Mucosa of rectum (tissue), 2 donors: ENCODE results near the gene DIAPH3.

Experiments used
- H3K27ac ChIP-seq, 2 donors: one replicate each; pipeline ENCODE4 v1.7.0; 2013; ENCODE audit warnings: inconsistent platforms in 2 of 2, low read depth in 2 of 2, low read length in 2 of 2
- H3K27me3 ChIP-seq, 2 donors: one replicate each; pipeline ENCODE4 v1.7.0; 2013; ENCODE audit warnings: low read length in 2 of 2; ENCODE audit not compliant: control insufficient read depth in 2 of 2, insufficient read depth in 2 of 2
- H3K36me3 ChIP-seq, 2 donors: one replicate each; pipeline ENCODE4 v1.7.0; 2013; ENCODE audit warnings: low read length in 2 of 2; ENCODE audit not compliant: control insufficient read depth in 2 of 2, insufficient read depth in 2 of 2
- H3K4me1 ChIP-seq, 2 donors: one replicate each; pipeline ENCODE4 v1.7.0; 2013; ENCODE audit warnings: low read length in 2 of 2, mild to moderate bottlenecking in 1 of 2; ENCODE audit not compliant: control insufficient read depth in 2 of 2, insufficient read depth in 2 of 2
- H3K4me3 ChIP-seq, 2 donors: one replicate each; pipeline ENCODE4 v1.7.0; 2013; ENCODE audit warnings: low read length in 2 of 2
- H3K9ac ChIP-seq, 2 donors: one replicate each; pipeline ENCODE4 v1.7.0; 2013; ENCODE audit warnings: low read length in 2 of 2, low read depth in 1 of 2, mild to moderate bottlenecking in 1 of 2
- H3K9me3 ChIP-seq, 2 donors: one replicate each; pipeline ENCODE4 v1.7.0; 2013; ENCODE audit warnings: low read length in 2 of 2; ENCODE audit not compliant: control insufficient read depth in 2 of 2
- donor health status: healthy.
- donor health status: Normal muscosa, but diverticular disease.

The DIAPH3 gene

DNA sequence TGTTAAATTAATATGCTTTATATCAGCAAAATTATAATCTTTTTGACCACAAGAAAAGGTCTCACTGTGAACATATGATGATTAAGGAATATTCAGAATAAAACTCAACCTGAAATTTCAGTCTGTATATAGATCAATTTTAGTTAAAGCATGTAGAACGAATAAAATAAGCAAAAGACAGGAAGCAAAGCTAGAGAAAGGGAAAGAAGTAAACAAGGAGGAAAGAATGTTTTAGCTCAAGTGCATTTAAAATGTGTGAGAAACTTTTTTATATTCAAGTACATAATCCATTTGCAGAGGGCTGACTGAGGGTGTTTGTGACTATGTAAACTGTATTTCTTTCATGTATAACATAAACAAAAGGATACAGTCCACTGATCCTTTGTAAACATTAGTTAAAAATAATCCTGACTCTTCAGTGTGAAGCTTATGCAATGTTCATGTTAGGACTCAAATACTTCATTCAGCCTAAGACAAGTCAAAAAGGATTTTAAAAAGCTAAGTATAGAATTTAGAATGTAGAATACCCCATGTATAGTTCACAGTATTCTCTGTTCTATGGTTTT is 472.1 kb downstream of the DIAPH3 start:
- Histone ChIP-seq H3K9me3 (no peaks in the 10 kb centered on the region), H3K27ac (no peak overlapping the region), H3K27me3 (no peaks in the 10 kb centered on the region)

DNA sequence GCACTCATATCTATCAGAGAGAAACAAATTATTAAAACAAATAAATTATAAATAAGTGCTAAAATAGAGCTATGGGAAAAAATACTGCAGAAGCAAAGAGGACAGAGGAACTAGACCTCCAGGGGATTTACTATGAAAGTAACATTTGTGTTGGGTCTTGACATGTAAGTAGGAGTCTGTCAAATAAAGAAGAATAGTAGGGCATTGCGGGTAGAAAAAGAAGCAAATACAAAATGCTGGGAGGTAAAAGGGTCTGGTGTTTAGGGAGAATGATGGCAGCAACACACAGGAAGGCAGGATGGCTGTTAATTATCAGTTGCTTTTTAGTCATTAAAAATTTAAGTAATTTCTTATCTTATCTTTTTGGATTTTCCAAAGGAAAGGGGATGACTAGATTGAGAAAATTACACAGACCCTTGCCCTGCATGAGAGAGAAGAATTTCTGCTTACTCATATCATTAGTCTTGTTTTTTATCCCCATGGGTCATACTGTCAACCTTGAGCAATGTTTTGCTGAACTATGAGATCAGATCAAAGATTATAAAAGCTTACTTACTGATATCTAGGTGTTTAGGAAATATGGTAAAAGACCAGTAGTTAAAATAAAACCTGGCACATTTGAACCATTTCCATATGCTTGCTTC is 472.7 kb downstream of the DIAPH3 start:
- Histone ChIP-seq H3K9me3 (no peaks in the 10 kb centered on the region), H3K27ac (no peak overlapping the region), H3K4me1 (no peaks in the 10 kb centered on the region), H3K9ac (no peak overlapping the region), H3K36me3 (no peaks in the 10 kb centered on the region), H3K27me3 (no peaks in the 10 kb centered on the region), H3K4me3 (no peak overlapping the region)

More for the DNA sequence above, 472.1 kb downstream of the DIAPH3 start:
- no peaks in the 10 kb centered on the region for H3K4me1 ChIP-seq
- no peak overlapping the region for H3K9ac ChIP-seq
- H3K36me3 ChIP-seq: no peaks in the 10 kb centered on the region
- H3K4me3 ChIP-seq: no peak overlapping the region

DNA sequence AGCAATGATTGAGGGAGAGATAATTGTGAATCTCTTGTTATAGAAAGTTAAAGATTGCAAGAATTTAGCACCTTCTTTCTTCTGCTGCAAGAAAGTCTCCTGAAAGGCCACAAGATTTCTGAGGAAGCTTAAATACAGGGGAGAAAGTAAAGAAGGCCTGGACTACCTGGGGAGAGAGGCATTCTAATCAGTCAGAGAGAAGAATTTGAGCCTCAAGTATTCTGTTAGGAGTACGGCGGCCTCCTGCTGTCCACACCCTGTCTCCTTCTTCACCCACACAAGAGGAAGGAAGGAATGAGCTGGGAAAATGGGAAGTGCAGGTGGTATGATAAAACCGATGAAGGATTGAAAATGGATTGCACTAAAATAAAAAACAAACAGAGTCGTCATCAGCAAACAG is 474.7 kb downstream of the DIAPH3 start:
- no peak overlapping the region for H3K9ac ChIP-seq
- H3K27me3 ChIP-seq: no peaks in the 10 kb centered on the region
- no peak overlapping the region for H3K27ac ChIP-seq
- no peaks in the 10 kb centered on the region for H3K4me1 ChIP-seq
- no peak overlapping the region for H3K4me3 ChIP-seq
- no peaks in the 10 kb centered on the region for H3K36me3 ChIP-seq
- H3K9me3 ChIP-seq: no peaks in the 10 kb centered on the region

DNA sequence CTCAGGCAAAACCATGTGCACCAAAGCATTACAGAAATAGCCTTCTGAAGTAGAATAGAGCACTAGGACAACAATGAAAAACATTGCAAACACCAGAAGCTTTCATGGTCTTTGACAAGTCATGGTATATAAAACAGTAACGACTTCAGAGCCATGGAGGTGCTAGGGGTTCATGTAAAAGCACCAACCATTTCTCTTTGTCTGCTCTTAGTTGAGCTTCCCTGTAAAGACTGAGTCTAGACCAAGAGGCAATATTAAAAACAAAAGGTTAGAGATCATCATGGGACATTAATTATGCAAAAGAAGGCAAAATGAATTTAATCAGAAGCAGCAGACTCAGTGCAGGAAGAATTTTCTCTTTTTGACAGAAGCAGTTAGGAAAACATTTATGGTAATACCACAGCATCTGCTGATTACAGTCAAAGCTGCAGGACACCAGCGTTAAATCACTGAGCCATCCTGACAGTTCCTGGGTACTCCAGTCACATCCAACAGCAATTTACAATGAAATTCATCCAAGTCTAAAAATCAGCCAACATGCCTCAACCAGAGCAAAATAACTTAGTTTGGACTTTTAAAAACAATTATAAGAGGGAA is 476.8 kb downstream of the DIAPH3 start:
- Histone ChIP-seq H3K9me3 (no peaks in the 10 kb centered on the region), H3K36me3 (no peaks in the 10 kb centered on the region), H3K4me1 (no peaks in the 10 kb centered on the region), H3K4me3 (no peak overlapping the region), H3K9ac (no peak overlapping the region), H3K27me3 (no peaks in the 10 kb centered on the region), H3K27ac (no peak overlapping the region)

DNA sequence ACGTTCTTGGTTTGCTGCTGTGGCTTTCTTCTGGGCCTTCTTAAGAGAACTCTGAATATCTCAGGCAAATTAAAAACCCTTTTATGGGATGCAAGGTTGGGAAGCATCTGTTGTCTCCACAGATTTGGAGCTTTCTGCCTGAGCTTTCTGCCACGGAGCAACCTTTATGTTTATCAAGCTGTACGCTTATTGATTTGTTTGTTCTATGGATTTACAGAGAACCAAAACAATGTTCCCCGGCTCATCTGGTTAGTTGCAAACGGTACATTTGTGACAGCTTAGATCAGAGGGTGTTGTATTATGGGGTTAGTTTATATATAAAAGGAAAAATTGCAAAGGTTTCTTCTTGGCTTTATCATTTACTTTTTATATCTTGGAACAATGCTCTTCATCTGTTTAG is 479.6 kb downstream of the DIAPH3 start:
- no peak overlapping the region for H3K4me3 ChIP-seq
- H3K4me1 ChIP-seq: no peaks in the 10 kb centered on the region
- no peaks in the 10 kb centered on the region for H3K36me3 ChIP-seq
- H3K9me3 ChIP-seq: no peaks in the 10 kb centered on the region
- H3K27me3 ChIP-seq: no peaks in the 10 kb centered on the region
- H3K9ac ChIP-seq: no peak overlapping the region
- H3K27ac ChIP-seq: no peak overlapping the region

DNA sequence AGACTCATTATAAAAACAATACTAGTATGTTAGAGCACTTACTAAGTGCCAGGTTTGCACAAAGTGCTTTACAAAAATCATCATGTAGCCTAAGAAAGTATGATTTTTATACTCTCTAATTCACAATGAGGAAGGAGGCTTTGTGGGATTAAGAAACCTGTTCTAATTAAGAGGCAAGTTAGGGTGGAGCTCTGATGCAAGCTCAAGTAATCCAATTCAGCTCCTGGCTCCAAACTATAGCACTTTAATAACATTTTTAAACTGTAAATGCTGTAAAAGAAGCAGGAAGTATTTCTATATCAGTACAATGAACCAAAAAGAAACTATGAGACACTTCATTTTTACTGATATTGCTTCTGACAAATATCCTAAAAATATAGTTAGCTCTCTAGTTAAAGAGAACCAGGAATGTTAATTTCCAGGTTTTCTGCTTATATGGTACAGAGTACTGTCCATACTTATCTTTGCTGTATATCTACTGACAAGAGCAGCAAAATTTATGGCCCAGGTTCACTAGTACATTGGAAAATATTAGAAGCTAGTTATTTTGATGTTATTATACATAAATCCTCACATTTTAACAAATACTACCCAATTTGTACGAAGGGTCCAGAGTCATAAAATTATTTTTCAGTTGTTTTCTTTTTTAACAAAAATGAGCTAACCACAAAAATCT is 482.0 kb downstream of the DIAPH3 start:
- no peak overlapping the region for H3K27ac ChIP-seq
- H3K4me1 ChIP-seq: no peaks in the 10 kb centered on the region
- no peaks in the 10 kb centered on the region for H3K27me3 ChIP-seq
- no peaks in the 10 kb centered on the region for H3K9me3 ChIP-seq
- H3K9ac ChIP-seq: no peak overlapping the region
- no peaks in the 10 kb centered on the region for H3K36me3 ChIP-seq
- no peak overlapping the region for H3K4me3 ChIP-seq

DNA sequence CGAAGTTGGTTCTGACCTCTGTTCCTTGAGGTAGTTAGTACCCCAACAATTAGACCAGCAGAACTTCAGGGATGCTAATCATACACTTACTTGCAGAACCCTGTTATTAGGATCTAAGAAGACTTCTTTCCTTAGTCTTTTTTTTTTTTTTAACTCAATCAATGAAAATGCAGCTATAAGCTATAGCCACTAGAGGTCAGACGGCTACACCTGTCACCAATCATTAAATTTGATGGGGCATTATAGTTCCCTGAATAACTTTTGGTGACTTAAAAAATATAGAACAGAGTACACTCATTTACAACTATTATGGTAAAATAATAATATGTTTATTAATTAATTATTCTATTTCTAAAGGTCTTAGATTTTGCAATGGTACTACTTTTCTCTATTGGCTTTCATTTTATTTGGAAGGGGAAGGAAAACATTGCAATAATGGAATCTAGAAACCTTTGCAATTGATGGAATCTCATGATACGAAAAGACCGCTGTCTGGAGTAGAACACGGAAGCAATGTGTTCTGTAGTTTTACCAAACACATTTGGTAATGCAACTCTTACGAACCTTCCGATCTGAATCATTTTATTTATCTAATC is 483.2 kb downstream of the DIAPH3 start:
- Histone ChIP-seq H3K4me3 (no peak overlapping the region), H3K4me1 (no peaks in the 10 kb centered on the region), H3K27me3 (no peaks in the 10 kb centered on the region), H3K9me3 (no peaks in the 10 kb centered on the region), H3K27ac (no peak overlapping the region), H3K9ac (no peak overlapping the region), H3K36me3 (no peaks in the 10 kb centered on the region)

DNA sequence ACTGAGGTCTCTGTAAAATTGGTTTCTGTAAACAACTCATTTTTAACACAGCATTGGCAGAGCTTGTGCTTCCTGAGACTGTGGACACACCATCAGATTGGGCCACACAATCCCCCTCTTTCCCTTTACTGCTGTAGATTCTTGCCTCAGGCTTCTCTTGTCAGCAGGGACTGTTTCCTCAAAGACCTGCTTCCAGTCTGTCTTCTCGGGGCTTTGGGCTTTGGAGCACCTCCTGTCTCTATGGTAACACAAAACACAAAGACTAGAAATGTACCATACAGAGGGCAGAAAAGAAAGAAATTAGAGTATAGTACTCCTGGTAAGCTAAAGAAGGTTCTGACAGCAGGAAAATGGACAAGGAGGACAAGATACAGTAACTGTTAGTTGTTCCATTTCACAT is 484.5 kb downstream of the DIAPH3 start:
- H3K27ac ChIP-seq: no peak overlapping the region
- no peaks in the 10 kb centered on the region for H3K27me3 ChIP-seq
- H3K9me3 ChIP-seq: no peaks in the 10 kb centered on the region
- H3K4me1 ChIP-seq: no peaks in the 10 kb centered on the region
- H3K4me3 ChIP-seq: no peak overlapping the region
- H3K36me3 ChIP-seq: no peaks in the 10 kb centered on the region
- no peak overlapping the region for H3K9ac ChIP-seq

DNA sequence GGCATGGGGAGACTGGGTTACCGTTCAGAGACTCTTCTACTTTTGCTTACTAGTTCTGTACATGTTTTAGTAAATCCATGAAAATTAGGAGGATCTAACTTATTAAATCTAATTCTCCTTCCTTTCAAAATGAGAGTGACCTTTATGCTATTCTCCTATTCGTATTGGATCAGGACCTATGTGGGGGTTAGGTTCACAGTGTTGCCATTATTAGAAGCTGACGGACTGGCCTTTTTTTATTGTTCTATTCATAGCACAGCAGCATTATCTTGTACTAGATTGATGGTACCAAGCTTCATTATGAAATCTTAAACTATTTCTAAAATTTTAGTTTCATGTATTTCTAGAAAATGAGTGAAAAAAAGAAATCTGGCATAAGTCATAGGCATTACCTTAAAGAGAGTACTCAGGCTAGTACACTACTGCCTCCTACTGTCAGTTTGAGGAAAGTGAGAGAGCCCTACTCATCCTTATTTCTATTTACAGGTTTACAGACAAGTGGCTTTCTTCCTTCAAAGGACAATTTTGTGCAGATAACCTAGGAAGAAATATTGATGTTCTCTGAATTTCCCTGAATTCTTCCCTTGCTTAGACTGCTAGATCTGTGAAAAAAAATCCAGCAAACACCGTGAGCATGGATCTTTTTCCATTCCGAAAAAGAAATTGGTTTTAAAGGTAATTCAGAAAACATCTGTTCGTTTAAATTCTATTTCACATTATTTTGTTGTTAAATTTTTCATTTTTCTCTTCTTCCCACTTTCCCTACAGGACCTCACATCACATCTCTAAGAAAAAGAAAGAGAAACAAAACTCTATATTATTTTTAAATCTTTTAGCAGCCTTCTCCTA is 485.5 kb downstream of the DIAPH3 start:
- Histone ChIP-seq H3K9ac (no peak overlapping the region), H3K9me3 (no peaks in the 10 kb centered on the region), H3K27me3 (no peaks in the 10 kb centered on the region), H3K36me3 (no peaks in the 10 kb centered on the region), H3K4me3 (no peak overlapping the region), H3K27ac (no peak overlapping the region), H3K4me1 (no peaks in the 10 kb centered on the region)
